Panc1 (cell line): Measurements from ENCODE around the gene DDX24. TPM values are rescaled to one million over a fixed set of nuclear protein-coding genes. Genes with fewer than 3 reads are reported as not detected.

ENCODE experiments used
- ATAC-seq: fragments of 200-7000 bp; cut with Tn5 transposase; 2 replicates; pipeline ENCODE4 v1.9.1; 2020; ENCODE audit warnings: mild to moderate bottlenecking, moderate library complexity
- BruUV-seq: library from RNA; stranded (reverse); fragments of 400-500 nt; replicated peaks from 2 replicates; lab custom pipeline; 2021; lab: Mats Ljungman, UMichigan
- CTCF ChIA-PET: fragments of 300-600 bp; sonication (Branson Sonifier 250); formaldehyde crosslinking; loops from one replicate; lab custom pipeline; 2022; ENCODE audit warnings: antibody characterized with exemption; lab: Charles Lee
- POLR2A ChIA-PET: fragments of 300-600 bp; sonication (Branson Sonifier 250); formaldehyde crosslinking; loops from one replicate; lab custom pipeline; 2022; ENCODE audit warnings: antibody characterized with exemption; lab: Charles Lee
- DNase-seq: peaks from one replicate; pipeline ENCODE4 v3.0.0-alpha.2; 2010; ENCODE audit warnings: low read depth, low spot score
- H3K27ac ChIP-seq: 2 replicates; pipeline ENCODE4 v1.5.1; 2011; ENCODE audit warnings: mild to moderate bottlenecking, low read length, inconsistent platforms
- H3K27me3 ChIP-seq: fragments of 200-500 bp; sonication (Bioruptor generic); 2 replicates; pipeline ENCODE4 v1.6.0; 2014; ENCODE audit warnings: low read length, inconsistent platforms; ENCODE audit not compliant: control insufficient read depth, insufficient read depth
- H3K36me3 ChIP-seq: fragments of 200-500 bp; sonication (Bioruptor generic); 2 replicates; pipeline ENCODE4 v1.5.1; 2014; ENCODE audit warnings: inconsistent platforms, mild to moderate bottlenecking, low read length, moderate library complexity; ENCODE audit not compliant: control insufficient read depth, insufficient read depth
- H3K4me1 ChIP-seq: 2 replicates; pipeline ENCODE4 v1.5.1; 2011; ENCODE audit warnings: inconsistent platforms, mild to moderate bottlenecking, low read length, moderate library complexity; ENCODE audit not compliant: control insufficient read depth, insufficient read depth
- H3K4me3 ChIP-seq, 2 experiments: 2 replicates each; pipeline ENCODE4 v1.5.1; 2011 to 2012; ENCODE audit warnings: low read depth in 2 of 2, low read length in 2 of 2, mild to moderate bottlenecking in 2 of 2, inconsistent platforms in 1 of 2, moderate library complexity in 1 of 2
- H3K9me3 ChIP-seq: fragments of 200-500 bp; sonication (Bioruptor generic); 2 replicates; pipeline ENCODE4 v1.5.1; 2014; ENCODE audit warnings: low read depth, mild to moderate bottlenecking, inconsistent platforms, low read length, moderate library complexity; ENCODE audit not compliant: control insufficient read depth, insufficient read depth
- POLR2AphosphoS5 ChIP-seq: IDR thresholded peaks from 2 replicates; pipeline ENCODE4 v1.6.1; 2012; ENCODE audit warnings: mild to moderate bottlenecking, low read depth, low read length, moderate library complexity
- REST ChIP-seq, 2 experiments: IDR thresholded peaks; 2 replicates each; pipeline ENCODE4 v1.6.1; 2011 to 2012; ENCODE audit warnings: low read depth in 2 of 2, control low read depth in 1 of 2, low read length in 1 of 2, mild to moderate bottlenecking in 1 of 2, moderate library complexity in 1 of 2; ENCODE audit not compliant: insufficient read depth in 1 of 2
- SIN3A ChIP-seq: IDR thresholded peaks from 2 replicates; pipeline ENCODE4 v1.6.1; 2012; ENCODE audit warnings: low read depth, mild to moderate bottlenecking, low read length, moderate library complexity, borderline replicate concordance; ENCODE audit not compliant: insufficient read depth
- TCF7L2 ChIP-seq: IDR thresholded peaks from 2 replicates; pipeline ENCODE4 v1.6.1; 2011; ENCODE audit warnings: mild to moderate bottlenecking, low read depth, low read length, inconsistent platforms
- in situ Hi-C: cut with HindIII; loops from 2 replicates; pipeline ENCODE4 v1.10.0; 2016; ENCODE audit warnings: low sequenced_read_pairs, low pct_unique_long_range_greater_than_20kb
- intact Hi-C: fragments of 100-400 bp; cut with micrococcal nuclease; formaldehyde crosslinking; loops from one replicate; pipeline ENCODE4 v1.10.0; 2022; ENCODE audit not compliant: unreplicated experiment
- total RNA-seq: library from RNA; stranded (reverse); gene quantifications from one replicate; pipeline ENCODE4 v1.2.1, GENCODE V29; 2021; ENCODE audit not compliant: unreplicated experiment
- TF ChIP-seq, protein P1 (sequence below): fragments of 450-650 bp; IDR thresholded peaks from 2 replicates; pipeline ENCODE4 v1.5.1; 2017; ENCODE audit warnings: mild to moderate bottlenecking

The DDX24 gene
- total RNA-seq, 1 experiment from 2014 or later: 103 TPM

GRCh38 chr14:94056579-94057308, 24.3 kb downstream of the DDX24 start:
- ATAC-seq: no peak
- Histone ChIP-seq H3K27ac (no peak overlapping the region), H3K4me1 (no peaks in the 10 kb centered on the region), H3K9me3 (no peaks in the 10 kb centered on the region), H3K27me3 (no peaks in the 10 kb centered on the region), H3K4me3 (no peak overlapping the region), H3K36me3 (peaks cover 13% of the 10 kb centered on the region)
- CTCF ChIA-PET: no interaction called here
- intact Hi-C loops (no loop called here), in situ Hi-C loops (no loop called here)
- POLR2A ChIA-PET: no interaction called here
- DNase-seq: no peak
- TF ChIP-seq SIN3A (no peak), REST (IDR thresholded peaks at IDR 0.05; ENCODE audit: insufficient read depth in 1 of 2, low read depth in 2 of 2, low read length in 1 of 2) (no peak)
- no TSS peak for BruUV-seq

- H3K27ac ChIP-seq: no peak overlapping the region
- no TSS peak for BruUV-seq
- ATAC-seq (no peak), DNase-seq (no peak)
- no peaks in the 10 kb centered on the region for H3K4me1 ChIP-seq
- in situ Hi-C loops (no loop called here), intact Hi-C loops (loop anchor here (5.0 kb wide), 1 partner anchor 82 kb away; no protein-coding TSS in a partner anchor)
- no peaks in the 10 kb centered on the region for H3K9me3 ChIP-seq
- CTCF ChIA-PET: no interaction called here
- POLR2A ChIA-PET: no interaction called here
- H3K4me3 ChIP-seq: no peak overlapping the region
- peaks cover 5% of the 10 kb centered on the region; the same call in 1 of the 2 replicates for H3K36me3 ChIP-seq
- no peak for TF ChIP-seq TCF7L2
- TF ChIP-seq SIN3A: no peak
- TF ChIP-seq, protein P1, sequence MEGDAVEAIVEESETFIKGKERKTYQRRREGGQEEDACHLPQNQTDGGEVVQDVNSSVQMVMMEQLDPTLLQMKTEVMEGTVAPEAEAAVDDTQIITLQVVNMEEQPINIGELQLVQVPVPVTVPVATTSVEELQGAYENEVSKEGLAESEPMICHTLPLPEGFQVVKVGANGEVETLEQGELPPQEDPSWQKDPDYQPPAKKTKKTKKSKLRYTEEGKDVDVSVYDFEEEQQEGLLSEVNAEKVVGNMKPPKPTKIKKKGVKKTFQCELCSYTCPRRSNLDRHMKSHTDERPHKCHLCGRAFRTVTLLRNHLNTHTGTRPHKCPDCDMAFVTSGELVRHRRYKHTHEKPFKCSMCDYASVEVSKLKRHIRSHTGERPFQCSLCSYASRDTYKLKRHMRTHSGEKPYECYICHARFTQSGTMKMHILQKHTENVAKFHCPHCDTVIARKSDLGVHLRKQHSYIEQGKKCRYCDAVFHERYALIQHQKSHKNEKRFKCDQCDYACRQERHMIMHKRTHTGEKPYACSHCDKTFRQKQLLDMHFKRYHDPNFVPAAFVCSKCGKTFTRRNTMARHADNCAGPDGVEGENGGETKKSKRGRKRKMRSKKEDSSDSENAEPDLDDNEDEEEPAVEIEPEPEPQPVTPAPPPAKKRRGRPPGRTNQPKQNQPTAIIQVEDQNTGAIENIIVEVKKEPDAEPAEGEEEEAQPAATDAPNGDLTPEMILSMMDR: no peak
- no peak for TF ChIP-seq REST (IDR thresholded peaks at IDR 0.05; ENCODE audit: insufficient read depth in 1 of 2, low read depth in 2 of 2, low read length in 1 of 2)
- TF ChIP-seq POLR2AphosphoS5: no peak
- H3K27me3 ChIP-seq: no peaks in the 10 kb centered on the region
These were observed 26.1 kb downstream of the DDX24 start for GRCh38 chr14:94054936-94055335.
